GM18867 (cell line): Measurements from ENCODE around the gene TBC1D22A.

Experiments
- ATAC-seq: cut with Tn5 transposase; IDR thresholded peaks from one replicate; pipeline ENCODE4 v1.9.1; 2021; ENCODE audit warnings: mild to moderate bottlenecking, moderate library complexity; ENCODE audit not compliant: unreplicated experiment

Gene TBC1D22A

DNA sequence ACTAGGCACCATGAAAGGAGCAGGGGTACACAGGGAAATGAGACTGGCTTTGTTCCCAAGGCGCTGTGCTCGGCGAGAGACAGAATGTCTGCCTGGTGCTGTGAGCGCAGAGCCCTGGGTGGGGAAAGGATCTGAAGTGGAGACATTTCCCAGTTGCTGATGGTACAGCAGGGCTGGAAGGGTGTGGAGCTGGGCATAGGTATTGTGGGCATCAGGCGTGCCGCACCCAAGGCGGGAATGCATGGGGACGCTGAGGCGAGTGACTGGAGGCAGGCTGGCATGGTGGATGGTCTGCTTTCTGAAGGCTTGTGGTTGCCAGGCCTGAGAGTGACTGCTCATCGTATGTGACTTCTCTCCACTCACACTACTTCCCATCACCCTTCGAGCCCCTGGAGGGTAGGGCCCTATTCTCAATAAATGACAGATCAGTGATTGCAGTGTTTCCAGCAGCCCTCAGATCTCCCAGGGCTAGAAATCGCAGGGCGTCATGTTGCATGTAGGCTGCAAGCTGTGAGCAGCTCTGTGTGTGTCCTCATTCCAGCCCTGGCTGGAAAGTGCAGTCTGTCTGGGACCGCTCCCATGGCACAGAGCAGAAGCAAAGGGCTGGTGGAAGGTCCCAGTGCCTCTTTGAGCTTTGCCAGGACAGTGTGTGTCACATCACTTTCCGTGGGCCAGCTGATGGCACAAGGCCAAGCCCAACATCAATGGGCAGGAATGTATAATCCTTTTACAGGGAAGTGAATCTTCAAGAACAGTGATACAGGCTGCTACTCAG, 67.7 kb downstream of the TBC1D22A start:
- ATAC-seq = no peak

GRCh38 chr22:46830841-46831240, 68.4 kb downstream of the TBC1D22A start:
- no peak for ATAC-seq

GRCh38 chr22:46833228-46833627, 70.8 kb downstream of the TBC1D22A start:
- no peak for ATAC-seq

DNA sequence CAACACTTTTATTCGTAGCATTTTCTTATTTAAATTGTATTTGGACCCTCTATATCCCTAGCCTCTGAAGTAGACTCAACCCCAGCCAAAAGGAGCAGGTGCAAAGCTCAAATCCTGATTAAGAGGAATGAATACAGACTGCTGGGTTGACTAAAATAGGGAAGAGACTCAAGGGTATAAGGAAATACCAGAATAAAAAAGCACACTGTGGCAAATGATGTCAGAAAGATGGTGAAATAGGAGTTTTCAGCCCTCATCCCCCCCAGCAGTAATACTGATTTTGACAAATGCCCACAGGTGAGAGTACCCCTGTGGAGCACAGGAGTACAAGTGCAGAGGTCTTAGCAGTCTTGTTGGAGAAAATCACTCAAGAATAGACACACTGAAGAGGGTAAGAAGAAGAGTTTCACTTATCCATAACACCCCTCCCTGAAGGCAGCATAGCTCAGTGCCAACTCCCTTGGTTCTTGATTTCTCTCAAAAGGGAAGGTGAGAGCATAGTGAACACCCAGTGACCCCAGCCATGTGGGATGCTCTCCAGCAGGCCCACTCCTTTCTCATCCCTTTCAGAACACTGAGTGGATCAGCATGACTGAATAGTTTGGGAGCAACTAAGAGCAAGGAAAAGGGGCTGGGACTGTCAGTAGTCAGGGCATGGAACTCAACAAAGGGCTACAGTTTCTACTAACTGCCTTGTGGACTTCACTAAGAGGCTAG, 71.7 kb downstream of the TBC1D22A start:
- no peak for ATAC-seq

- ATAC-seq = no peak
Measured at GRCh38 chr22:46835288-46835687, 72.8 kb downstream of the TBC1D22A start.

DNA sequence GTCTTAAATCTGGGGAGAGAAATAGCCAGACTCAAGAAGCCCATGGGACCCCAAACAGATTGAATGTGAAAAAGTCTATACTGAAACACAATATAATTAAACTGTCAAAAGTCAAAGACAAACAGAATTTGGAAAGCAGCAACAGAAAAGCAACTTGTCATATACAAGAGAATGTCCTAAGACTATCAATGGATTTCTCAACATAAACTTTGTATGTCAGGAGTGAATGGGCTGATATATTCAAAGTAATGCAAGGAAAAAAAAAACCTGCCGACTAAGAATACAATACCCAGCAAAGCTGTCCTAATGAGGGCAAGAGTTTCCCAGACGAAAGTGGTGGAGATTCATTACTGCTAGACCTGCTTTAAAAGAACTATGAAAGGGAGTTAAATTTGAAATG, 73.2 kb downstream of the TBC1D22A start:
- ATAC-seq = no peak

GRCh38 chr22:46841522-46841921, 79.1 kb downstream of the TBC1D22A start:
- ATAC-seq = no peak

- no peak for ATAC-seq
Measured at GRCh38 chr22:46842606-46843005, 80.2 kb downstream of the TBC1D22A start.

GRCh38 chr22:46843821-46844255, 81.4 kb downstream of the TBC1D22A start:
- no peak for ATAC-seq

DNA sequence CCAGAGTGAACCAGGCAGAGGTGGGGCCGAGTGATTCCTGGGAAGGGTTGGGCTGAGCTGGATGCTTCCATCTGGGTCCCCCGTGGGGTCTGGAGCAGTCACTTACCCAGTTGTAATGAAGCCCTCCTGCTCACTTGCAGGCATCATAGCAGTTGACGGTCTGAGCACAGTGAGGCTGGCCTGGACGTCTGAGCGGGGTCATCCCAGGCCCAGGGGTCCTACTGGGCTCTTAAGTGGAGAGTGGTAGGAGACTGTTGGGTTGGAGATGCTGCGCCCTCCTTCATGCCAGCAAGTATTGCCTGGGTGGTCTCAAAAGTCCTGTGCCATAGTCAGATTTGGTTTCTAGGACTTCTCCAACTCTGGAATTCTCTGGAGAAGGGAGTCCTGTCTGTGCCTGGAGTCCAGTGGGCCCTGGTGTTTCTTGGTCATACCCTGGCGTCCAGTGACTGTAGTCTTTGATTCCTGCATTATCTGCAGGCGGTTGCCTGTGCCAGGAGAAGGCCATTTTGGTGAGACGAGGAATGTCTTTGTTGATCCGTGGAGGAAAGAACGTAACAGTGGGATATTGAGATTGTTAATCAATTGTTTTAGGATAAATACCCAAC, 82.3 kb downstream of the TBC1D22A start:
- ATAC-seq = no peak

DNA sequence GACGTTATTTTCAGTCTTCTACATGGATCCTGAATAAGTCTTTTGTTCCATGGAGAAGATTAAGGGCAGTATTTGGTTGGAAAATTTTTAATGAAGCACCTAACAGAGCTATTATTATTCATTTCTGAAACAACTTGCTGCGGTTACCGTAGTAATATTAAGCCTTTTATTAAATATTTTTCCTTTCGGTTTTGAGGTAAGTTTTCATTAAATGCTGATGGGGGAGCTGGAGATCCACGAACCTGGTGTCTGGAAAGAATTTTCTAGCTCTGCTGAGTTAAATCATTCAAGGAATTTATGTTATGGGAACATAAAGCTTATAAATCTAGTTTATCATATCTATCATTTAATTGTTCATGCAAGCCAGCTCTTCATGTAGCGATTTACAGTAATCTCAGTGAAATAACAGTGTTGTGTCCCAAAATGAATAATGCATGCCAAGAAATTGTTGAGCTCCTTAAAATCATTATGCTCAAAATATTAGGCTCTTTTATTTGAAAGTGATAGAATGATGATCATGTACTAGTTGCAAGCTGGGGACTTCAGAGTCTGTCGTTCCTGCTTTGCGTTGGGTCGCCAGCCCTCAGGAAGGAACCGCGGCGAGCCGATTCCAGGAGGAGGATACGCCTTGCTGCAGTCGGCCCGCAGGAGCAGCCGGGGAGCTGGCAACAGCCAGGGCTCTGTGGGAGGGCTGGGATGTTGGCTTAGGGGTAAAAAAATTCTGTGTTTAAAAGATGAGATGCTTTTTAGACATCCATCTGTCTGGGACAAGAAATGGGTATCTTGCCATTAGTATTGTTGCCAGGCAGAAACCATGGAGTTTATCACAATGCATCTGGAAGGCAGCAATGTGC, 83.1 kb downstream of the TBC1D22A start:
- ATAC-seq = no peak

DNA sequence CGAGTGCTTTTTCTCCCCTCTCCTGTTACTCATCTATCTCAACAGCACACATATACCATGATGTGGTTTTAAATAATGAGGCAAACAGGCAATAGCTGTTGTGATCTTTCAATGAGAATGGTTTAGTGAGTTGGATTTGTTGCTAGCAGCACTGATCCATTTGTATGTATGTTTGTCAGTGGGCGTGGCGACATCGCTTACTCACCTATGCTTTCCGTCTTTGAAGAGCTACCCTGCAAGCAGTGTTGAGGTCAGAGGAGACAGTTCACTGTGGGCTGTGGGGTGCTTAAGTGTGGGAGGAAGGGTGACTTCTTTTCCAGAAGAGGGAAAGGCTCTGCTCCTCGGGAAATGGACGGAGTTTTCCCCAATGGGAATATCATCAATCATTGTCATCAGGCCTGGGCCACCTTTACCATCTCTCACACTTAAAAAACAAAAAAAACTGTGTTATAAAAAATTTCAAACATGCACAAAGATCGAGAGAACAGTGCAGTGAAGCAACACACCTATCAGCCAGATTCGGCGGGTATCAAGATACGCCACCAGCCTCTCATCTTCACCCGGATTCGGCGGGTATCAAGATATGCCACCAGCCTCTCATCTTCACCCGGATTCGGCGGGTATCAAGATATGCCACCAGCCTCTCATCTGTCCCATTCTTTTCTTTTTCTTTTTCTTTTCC, 83.8 kb downstream of the TBC1D22A start:
- no peak for ATAC-seq

GRCh38 chr22:46846832-46847355, 84.4 kb downstream of the TBC1D22A start:
- no peak for ATAC-seq

DNA sequence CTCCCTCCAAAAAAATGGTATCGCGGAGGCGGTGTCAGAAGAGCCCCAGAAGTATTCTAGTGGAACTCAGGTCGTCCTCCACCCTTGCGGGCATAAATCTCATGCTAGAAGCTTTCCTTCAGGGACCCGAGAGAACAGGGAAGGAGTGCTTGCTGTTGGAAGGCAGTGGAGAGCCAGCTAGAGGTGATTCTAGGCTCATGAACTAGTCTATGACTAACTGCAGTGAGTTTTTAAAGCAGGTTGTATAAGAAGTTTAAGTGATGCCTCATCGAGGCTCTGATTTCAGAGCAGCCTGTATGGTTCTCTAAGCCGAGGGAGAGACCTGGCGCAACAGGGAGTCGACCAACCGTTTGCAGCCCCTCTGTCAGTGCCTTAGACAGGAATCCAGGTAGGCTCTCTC, 85.7 kb downstream of the TBC1D22A start:
- no peak for ATAC-seq

GRCh38 chr22:46849101-46849500, 86.7 kb downstream of the TBC1D22A start:
- ATAC-seq = no peak

GRCh38 chr22:46849951-46850350, 87.5 kb downstream of the TBC1D22A start:
- no peak for ATAC-seq

DNA sequence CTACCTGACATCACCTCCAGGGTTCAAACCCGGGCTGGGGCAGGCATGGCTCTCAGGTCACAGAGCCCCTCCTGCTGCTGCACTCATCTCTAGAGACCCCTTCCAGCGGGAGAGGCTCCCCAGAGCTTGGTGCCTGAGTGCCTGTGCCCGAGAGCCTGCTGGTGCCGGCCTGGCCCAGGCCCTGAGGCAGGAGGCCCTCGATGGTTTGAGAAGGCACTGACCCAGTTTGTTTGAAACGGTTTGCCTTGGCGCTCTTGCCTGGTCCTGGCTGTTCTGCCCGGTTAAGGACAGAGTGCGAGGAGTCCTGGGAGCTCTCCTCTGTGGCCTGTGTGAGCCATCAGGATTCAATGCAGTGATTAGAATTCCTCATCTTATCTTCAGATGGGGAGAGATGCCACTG, 88.9 kb downstream of the TBC1D22A start:
- no peak for ATAC-seq

GRCh38 chr22:46851941-46852340, 89.5 kb downstream of the TBC1D22A start:
- ATAC-seq = no peak

- ATAC-seq = no peak
Measured at GRCh38 chr22:46852771-46853170, 90.3 kb downstream of the TBC1D22A start.

DNA sequence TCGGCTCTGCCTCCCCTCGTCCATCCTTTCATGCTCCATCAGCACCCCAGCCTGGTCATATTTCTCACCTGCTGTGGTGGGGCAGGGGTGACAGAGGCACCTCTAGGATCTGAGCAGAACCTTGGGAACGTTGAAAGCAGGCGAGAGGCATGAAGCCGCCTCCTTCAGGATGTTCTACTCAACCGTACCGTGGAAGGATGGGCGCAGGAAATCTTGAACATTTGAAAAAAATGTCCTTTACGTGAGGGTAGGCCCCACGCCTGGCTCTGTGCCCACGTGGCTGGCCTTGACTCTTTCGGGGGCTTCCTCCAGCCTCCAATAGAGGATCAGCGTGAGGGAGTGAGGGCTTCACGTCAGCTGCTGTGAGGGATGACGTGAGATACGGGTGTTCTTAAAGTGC, 90.7 kb downstream of the TBC1D22A start:
- ATAC-seq = no peak
